Measurements from ENCODE around the gene SEPTIN1. TPM values are rescaled to one million over a fixed set of nuclear protein-coding genes. Genes with fewer than 3 reads are reported as not detected.

SEPTIN1 gene
- total and polyA plus RNA-seq, 2 of the 13 experiments (the other 11 are each of a cell fraction or from before 2014, with no cell fraction given) = 0.18 to 0.67 TPM

DNA sequence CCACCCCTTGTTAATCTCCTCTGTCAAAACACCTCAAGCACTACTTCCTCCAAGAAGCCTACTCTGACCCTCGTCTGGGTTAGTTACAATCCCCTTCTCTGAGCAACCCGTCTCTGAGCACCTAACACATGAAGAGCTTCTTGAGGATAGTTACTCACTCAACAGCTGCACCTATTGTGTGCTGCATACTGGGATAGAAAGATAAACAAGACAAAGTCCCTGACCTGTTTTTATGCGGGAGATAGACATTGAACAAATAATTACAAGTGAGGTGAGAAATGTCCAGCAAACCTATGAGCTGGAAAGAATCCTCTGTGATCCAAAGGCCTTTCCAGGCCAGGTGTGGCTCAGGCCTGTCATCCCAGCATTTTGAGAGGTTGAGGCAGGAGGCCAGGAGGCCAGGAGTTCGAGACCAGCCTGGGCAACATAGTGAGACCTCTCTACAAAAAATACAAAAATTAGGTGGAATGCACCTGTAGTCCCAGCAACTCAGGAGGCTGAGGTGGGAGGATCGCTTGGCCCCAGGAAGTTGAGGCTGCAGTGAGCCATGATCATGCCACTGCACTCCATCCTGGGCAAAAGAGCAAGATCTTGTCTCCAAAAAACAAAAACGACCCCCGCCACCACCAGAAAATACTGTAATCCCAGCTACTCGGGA lies 19.5 kb upstream of the SEPTIN1 start (continued):
- TF ChIP-seq, protein P1, sequence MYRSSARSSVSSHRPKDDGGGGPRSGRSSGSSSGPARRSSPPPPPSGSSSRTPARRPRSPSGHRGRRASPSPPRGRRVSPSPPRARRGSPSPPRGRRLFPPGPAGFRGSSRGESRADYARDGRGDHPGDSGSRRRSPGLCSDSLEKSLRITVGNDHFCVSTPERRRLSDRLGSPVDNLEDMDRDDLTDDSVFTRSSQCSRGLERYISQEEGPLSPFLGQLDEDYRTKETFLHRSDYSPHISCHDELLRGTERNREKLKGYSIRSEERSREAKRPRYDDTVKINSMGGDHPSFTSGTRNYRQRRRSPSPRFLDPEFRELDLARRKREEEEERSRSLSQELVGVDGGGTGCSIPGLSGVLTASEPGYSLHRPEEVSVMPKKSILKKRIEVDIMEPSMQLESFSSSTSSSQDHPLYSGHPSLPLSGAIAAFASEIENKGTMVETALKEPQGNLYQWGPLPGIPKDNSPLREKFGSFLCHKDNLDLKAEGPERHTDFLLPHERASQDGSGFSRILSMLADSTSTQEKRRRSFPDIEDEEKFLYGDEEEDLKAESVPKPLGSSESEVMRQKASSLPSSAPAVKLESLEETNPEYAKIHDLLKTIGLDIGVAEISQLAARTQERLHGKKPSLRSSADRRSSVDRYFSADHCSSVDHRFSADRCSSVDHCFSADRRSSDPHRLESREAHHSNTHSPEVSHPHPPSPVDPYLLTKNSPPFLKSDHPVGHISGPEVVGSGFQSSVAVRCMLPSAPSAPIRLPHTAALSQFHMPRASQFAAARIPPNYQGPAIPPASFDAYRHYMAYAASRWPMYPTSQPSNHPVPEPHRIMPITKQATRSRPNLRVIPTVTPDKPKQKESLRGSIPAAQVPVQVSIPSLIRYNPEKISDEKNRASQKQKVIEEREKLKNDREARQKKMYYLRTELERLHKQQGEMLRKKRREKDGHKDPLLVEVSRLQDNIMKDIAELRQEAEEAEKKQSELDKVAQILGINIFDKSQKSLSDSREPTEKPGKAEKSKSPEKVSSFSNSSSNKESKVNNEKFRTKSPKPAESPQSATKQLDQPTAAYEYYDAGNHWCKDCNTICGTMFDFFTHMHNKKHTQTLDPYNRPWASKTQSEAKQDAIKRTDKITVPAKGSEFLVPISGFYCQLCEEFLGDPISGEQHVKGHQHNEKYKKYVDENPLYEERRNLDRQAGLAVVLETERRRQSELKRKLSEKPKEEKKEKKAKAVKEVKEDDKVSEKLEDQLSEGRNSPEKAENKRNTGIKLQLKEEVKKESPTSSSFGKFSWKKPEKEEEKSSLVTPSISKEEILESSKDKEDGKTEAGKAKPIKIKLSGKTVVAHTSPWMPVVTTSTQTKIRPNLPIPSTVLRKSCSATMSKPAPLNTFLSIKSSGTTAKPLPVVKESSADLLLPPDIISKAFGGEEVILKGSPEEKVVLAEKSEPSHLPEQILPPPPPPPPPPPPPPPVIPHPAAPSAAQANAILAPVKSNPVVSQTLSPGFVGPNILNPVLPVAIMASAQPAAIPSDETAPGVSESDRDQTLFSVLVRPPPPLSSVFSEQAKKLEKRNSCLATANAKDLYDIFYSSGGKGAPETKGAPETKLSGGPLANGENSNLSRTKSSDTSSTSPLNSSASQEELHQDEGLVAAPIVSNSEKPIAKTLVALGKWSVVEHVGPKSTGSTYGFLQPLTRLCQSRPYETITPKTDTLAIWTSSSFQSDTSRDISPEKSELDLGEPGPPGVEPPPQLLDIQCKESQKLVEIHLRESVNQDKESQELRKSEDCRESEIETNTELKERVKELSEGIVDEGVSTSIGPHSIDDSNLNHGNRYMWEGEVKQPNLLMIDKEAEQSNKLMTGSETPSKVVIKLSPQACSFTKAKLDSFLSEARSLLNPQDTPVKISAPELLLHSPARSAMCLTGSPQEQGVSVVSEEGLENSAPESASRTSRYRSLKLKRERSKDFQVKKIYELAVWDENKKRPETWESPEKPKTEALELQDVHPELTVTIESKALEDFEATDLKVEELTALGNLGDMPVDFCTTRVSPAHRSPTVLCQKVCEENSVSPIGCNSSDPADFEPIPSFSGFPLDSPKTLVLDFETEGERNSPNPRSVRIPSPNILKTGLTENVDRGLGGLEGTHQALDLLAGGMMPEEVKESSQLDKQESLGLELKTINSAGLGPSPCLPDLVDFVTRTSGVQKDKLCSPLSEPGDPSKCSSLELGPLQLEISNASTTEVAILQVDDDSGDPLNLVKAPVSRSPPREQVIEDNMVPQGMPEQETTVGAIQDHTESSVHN (CRISPR knock-in tag; IDR thresholded peaks at IDR 0.05) = no peak
- TF ChIP-seq ZEB1 (IDR thresholded peaks at IDR 0.05; ENCODE audit: insufficient replicate concordance, low read depth) = peak; percentile 80
- peak; percentile 93 for TF ChIP-seq ZFX (CRISPR knock-in tag; IDR thresholded peaks at IDR 0.05; ENCODE audit: low read depth)
- TF ChIP-seq NCOA5 (CRISPR knock-in tag; IDR thresholded peaks at IDR 0.05) = no peak
- TF ChIP-seq, protein P2, sequence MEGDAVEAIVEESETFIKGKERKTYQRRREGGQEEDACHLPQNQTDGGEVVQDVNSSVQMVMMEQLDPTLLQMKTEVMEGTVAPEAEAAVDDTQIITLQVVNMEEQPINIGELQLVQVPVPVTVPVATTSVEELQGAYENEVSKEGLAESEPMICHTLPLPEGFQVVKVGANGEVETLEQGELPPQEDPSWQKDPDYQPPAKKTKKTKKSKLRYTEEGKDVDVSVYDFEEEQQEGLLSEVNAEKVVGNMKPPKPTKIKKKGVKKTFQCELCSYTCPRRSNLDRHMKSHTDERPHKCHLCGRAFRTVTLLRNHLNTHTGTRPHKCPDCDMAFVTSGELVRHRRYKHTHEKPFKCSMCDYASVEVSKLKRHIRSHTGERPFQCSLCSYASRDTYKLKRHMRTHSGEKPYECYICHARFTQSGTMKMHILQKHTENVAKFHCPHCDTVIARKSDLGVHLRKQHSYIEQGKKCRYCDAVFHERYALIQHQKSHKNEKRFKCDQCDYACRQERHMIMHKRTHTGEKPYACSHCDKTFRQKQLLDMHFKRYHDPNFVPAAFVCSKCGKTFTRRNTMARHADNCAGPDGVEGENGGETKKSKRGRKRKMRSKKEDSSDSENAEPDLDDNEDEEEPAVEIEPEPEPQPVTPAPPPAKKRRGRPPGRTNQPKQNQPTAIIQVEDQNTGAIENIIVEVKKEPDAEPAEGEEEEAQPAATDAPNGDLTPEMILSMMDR (CRISPR knock-in tag; IDR thresholded peaks at IDR 0.05) = no peak
- TF ChIP-seq ARHGAP35 (CRISPR knock-in tag; IDR thresholded peaks at IDR 0.05; ENCODE audit: borderline replicate concordance) = no peak
- TF ChIP-seq PCBP2 (optimal IDR thresholded peaks at IDR 0.05; ENCODE audit: low read depth, low read length, poor library complexity, severe bottlenecking) = no peak
- TF ChIP-seq, protein P3, sequence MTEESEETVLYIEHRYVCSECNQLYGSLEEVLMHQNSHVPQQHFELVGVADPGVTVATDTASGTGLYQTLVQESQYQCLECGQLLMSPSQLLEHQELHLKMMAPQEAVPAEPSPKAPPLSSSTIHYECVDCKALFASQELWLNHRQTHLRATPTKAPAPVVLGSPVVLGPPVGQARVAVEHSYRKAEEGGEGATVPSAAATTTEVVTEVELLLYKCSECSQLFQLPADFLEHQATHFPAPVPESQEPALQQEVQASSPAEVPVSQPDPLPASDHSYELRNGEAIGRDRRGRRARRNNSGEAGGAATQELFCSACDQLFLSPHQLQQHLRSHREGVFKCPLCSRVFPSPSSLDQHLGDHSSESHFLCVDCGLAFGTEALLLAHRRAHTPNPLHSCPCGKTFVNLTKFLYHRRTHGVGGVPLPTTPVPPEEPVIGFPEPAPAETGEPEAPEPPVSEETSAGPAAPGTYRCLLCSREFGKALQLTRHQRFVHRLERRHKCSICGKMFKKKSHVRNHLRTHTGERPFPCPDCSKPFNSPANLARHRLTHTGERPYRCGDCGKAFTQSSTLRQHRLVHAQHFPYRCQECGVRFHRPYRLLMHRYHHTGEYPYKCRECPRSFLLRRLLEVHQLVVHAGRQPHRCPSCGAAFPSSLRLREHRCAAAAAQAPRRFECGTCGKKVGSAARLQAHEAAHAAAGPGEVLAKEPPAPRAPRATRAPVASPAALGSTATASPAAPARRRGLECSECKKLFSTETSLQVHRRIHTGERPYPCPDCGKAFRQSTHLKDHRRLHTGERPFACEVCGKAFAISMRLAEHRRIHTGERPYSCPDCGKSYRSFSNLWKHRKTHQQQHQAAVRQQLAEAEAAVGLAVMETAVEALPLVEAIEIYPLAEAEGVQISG (CRISPR knock-in tag; IDR thresholded peaks at IDR 0.05) = peak; percentile 61
- TF ChIP-seq, protein P4, sequence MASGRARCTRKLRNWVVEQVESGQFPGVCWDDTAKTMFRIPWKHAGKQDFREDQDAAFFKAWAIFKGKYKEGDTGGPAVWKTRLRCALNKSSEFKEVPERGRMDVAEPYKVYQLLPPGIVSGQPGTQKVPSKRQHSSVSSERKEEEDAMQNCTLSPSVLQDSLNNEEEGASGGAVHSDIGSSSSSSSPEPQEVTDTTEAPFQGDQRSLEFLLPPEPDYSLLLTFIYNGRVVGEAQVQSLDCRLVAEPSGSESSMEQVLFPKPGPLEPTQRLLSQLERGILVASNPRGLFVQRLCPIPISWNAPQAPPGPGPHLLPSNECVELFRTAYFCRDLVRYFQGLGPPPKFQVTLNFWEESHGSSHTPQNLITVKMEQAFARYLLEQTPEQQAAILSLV (CRISPR knock-in tag; IDR thresholded peaks at IDR 0.05; ENCODE audit: borderline replicate concordance) = 0 out of 2 replicates have a peak, but pooled peaks have one; percentile 18
- peak; percentile 93 for TF ChIP-seq TBX3 (IDR thresholded peaks at IDR 0.05; ENCODE audit: borderline replicate concordance)
- TF ChIP-seq ATF7 (IDR thresholded peaks at IDR 0.05) = no peak
- no peak for TF ChIP-seq ATF7 (CRISPR knock-in tag; IDR thresholded peaks at IDR 0.05)
- TF ChIP-seq, protein P5, sequence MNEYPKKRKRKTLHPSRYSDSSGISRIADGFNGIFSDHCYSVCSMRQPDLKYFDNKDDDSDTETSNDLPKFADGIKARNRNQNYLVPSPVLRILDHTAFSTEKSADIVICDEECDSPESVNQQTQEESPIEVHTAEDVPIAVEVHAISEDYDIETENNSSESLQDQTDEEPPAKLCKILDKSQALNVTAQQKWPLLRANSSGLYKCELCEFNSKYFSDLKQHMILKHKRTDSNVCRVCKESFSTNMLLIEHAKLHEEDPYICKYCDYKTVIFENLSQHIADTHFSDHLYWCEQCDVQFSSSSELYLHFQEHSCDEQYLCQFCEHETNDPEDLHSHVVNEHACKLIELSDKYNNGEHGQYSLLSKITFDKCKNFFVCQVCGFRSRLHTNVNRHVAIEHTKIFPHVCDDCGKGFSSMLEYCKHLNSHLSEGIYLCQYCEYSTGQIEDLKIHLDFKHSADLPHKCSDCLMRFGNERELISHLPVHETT (CRISPR knock-in tag; conservative IDR thresholded peaks at IDR 0.05) = peak; percentile 60
